Psoas muscle (tissue), 8 donors: ENCODE measurements around the gene STAM2. TPM values are rescaled to one million over a fixed set of nuclear protein-coding genes. Genes with fewer than 3 reads are reported as not detected.
"Not testable (repeated sequence)": the region's sequence is repeated elsewhere in the genome, so short reads cannot be mapped to it uniquely, and the experiment has no call there.

Experiments
- ATAC-seq, 4 donors: fragments of 200-7000 bp; cut with Tn5 transposase; one replicate each; pipeline ENCODE4 v1.9.1; 2020; ENCODE audit warnings: moderate library complexity in 3 of 4, mild to moderate bottlenecking in 2 of 4
- DNase-seq, 2 donors: peaks; one replicate each; pipeline ENCODE4 v3.0.0-alpha.2; 2020
- H3K27ac ChIP-seq: fragments of 200-600 bp; one replicate; pipeline ENCODE4 v1.8.0; 2022
- H3K27me3 ChIP-seq, 3 donors: fragments of 200-600 bp in 1 of 3; one replicate each; pipeline versions ENCODE4 v1.6.1 to v1.8.0; 2013 to 2022; ENCODE audit warnings: low read length in 2 of 3, mild to moderate bottlenecking in 2 of 3, moderate library complexity in 1 of 3; ENCODE audit not compliant: insufficient read depth in 3 of 3
- H3K36me3 ChIP-seq, 2 donors: fragments of 200-600 bp in 1 of 2; one replicate each; pipeline versions ENCODE4 v1.6.1 to v1.8.0; 2013 to 2022; ENCODE audit warnings: low read depth in 1 of 2, mild to moderate bottlenecking in 1 of 2, moderate library complexity in 1 of 2; ENCODE audit not compliant: insufficient read depth in 1 of 2
- H3K4me1 ChIP-seq: fragments of 200-600 bp; one replicate; pipeline ENCODE4 v1.8.0; 2022
- H3K4me3 ChIP-seq: fragments of 200-600 bp; one replicate; pipeline ENCODE4 v1.8.0; 2022; ENCODE audit warnings: mild to moderate bottlenecking
- H3K9me3 ChIP-seq: fragments of 200-600 bp; one replicate; pipeline ENCODE4 v1.8.0; 2022
- CTCF ChIP-seq: fragments of 200-600 bp; IDR thresholded peaks from one replicate; pipeline ENCODE4 v1.8.0; 2022; ENCODE audit warnings: antibody characterized with exemption
- WGBS, 3 donors: extraction: QIAGEN DNeasy Blood & Tissue Kit; methylation state at CpG; one replicate each; pipeline versions ENCODE4 v1.1.6 to v1.1.7; 2013; 5-methylcytosine and 5-hydroxymethylcytosine counted together
- intact Hi-C, 2 donors: fragments of 100-400 bp; cut with DNase I; formaldehyde crosslinking; loops; one replicate each; pipeline versions ENCODE4 v1.11.0 to v1.14.2; 2022
- polyA plus RNA-seq, 3 donors: library from polyadenylated mRNA; stranded (reverse); fragments of 200-250 nt; gene quantifications; one replicate each; pipeline ENCODE4 v1.2.3, GENCODE V29; 2013
- total RNA-seq, 4 donors: library from RNA; stranded (reverse); fragmentation: NEBNext Ultra II Directional in 2 of 4; extraction: Animal tissue kit (Norgen Biotek cat#: 25700) in 2 of 4; gene quantifications; one replicate each; pipeline versions ENCODE4 v1.2.1 to v1.2.4, GENCODE V29; 2021 to 2023
- donor health status: healthy with polysubstance abuse.
- donor health status: DM: no; HTN: no; CAD: no; lungs with moderate emphysema.
- donor health status: Bipolar disorder and iron deficiency.
- donor health status: healthy.
- donor health status: DM: yes; HTN: yes; CAD: no.
- donor health status: DM: no; HTN: no; CAD: no.
- donor health status: DM: no; HTN: no; CAD: no.
- donor health status: DM: yes; HTN: yes; CAD: no.

Gene STAM2
- total and polyA plus RNA-seq, 7 donors: 6.8 to 21.1 (median 15.5) TPM

- H3K4me3 ChIP-seq: peak overlapping the region; percentile 75
- intact Hi-C loops: loop anchor here in 1 of 2 donors (2.0 to 5.0 kb wide), 2 partner anchors 137 to 543 kb away; partner anchors contain the start of gene PRPF40A
- no peaks in the 10 kb centered on the region for H3K27me3 ChIP-seq
- no peaks in the 10 kb centered on the region for H3K9me3 ChIP-seq
- WGBS, 3 donors: 66 to 69% (median 66%) methylated on average over 2 of the region's 2 CpGs
- no peak overlapping the region for H3K27ac ChIP-seq
- DNase-seq: no peak
- no peak for TF ChIP-seq CTCF
- no peak for ATAC-seq
- H3K36me3 ChIP-seq: no peaks in the 10 kb centered on the region
- H3K4me1 ChIP-seq: peaks cover 37% of the 10 kb centered on the region
Observed at GRCh38 chr2:152173831-152174230, 1.7 kb downstream of the STAM2 start.

GRCh38 chr2:152172201-152172785 lies 3.3 kb downstream of the STAM2 start:
- peaks cover 43% of the 10 kb centered on the region for H3K4me1 ChIP-seq
- intact Hi-C loops: loop anchor here in 1 of 2 donors (5.0 kb wide), 1 partner anchor 135 kb away; no protein-coding TSS in a partner anchor
- WGBS, 3 donors: 94 to 98% (median 96%) methylated on average over 5 of the region's 5 CpGs
- not testable (repeated sequence) for H3K27ac ChIP-seq, H3K4me3 ChIP-seq, H3K27me3 ChIP-seq, ATAC-seq, DNase-seq, H3K36me3 ChIP-seq, H3K9me3 ChIP-seq

GRCh38 chr2:152171718-152172117 lies 3.8 kb downstream of the STAM2 start:
- DNase-seq (no peak), ATAC-seq (no peak)
- TF ChIP-seq CTCF: no peak
- H3K27me3 ChIP-seq: no peaks in the 10 kb centered on the region
- no peaks in the 10 kb centered on the region for H3K9me3 ChIP-seq
- H3K4me1 ChIP-seq: peaks cover 48% of the 10 kb centered on the region
- WGBS, 3 donors: 56 to 72% (median 59%) methylated on average over 4 of the region's 4 CpGs
- intact Hi-C loops: loop anchor here in 1 of 2 donors (5.0 kb wide), 1 partner anchor 134 kb away; no protein-coding TSS in a partner anchor
- no peak overlapping the region for H3K27ac ChIP-seq
- H3K36me3 ChIP-seq: no peaks in the 10 kb centered on the region
- H3K4me3 ChIP-seq: no peak overlapping the region

- H3K9me3 ChIP-seq, H3K27me3 ChIP-seq, ATAC-seq, intact Hi-C loops, H3K36me3 ChIP-seq, H3K4me3 ChIP-seq, H3K27ac ChIP-seq, DNase-seq: not testable (repeated sequence)
- peaks cover 57% of the 10 kb centered on the region for H3K4me1 ChIP-seq
- WGBS, 3 donors: 83 to 90% (median 85%) methylated on average over 7 of the region's 7 CpGs
Observed at GRCh38 chr2:152169158-152169557, 6.4 kb downstream of the STAM2 start.

- H3K9me3 ChIP-seq, H3K36me3 ChIP-seq, ATAC-seq, H3K4me3 ChIP-seq, H3K27ac ChIP-seq, intact Hi-C loops, DNase-seq, H3K27me3 ChIP-seq: not testable (repeated sequence)
- H3K4me1 ChIP-seq: peaks cover 49% of the 10 kb centered on the region
- WGBS, 3 donors: 83 to 97% (median 86%) methylated on average over 1 of the region's 1 CpG
Observed at GRCh38 chr2:152167470-152167869, 8.1 kb downstream of the STAM2 start.

- WGBS, 3 donors: 77 to 86% (median 78%) methylated on average over 2 of the region's 2 CpGs
- Histone ChIP-seq H3K36me3 (no peaks in the 10 kb centered on the region), H3K27ac (no peak overlapping the region), H3K4me1 (peaks cover 46% of the 10 kb centered on the region), H3K4me3 (no peak overlapping the region), H3K27me3 (no peaks in the 10 kb centered on the region), H3K9me3 (no peaks in the 10 kb centered on the region)
- ATAC-seq (no peak), DNase-seq (no peak)
- intact Hi-C loops: no loop called here
- no peak for TF ChIP-seq CTCF
Observed at GRCh38 chr2:152167065-152167464, 8.5 kb downstream of the STAM2 start.
